Measurements from ENCODE around the gene P2RX5. TPM values are rescaled to one million over a fixed set of nuclear protein-coding genes. Genes with fewer than 3 reads are reported as not detected.

P2RX5 gene
- total and polyA plus RNA-seq, 10 of the 15 experiments (the other 5 are each of a cell fraction or from before 2014, with no cell fraction given), result 6.9 to 28.8 (median 19.5) TPM

DNA sequence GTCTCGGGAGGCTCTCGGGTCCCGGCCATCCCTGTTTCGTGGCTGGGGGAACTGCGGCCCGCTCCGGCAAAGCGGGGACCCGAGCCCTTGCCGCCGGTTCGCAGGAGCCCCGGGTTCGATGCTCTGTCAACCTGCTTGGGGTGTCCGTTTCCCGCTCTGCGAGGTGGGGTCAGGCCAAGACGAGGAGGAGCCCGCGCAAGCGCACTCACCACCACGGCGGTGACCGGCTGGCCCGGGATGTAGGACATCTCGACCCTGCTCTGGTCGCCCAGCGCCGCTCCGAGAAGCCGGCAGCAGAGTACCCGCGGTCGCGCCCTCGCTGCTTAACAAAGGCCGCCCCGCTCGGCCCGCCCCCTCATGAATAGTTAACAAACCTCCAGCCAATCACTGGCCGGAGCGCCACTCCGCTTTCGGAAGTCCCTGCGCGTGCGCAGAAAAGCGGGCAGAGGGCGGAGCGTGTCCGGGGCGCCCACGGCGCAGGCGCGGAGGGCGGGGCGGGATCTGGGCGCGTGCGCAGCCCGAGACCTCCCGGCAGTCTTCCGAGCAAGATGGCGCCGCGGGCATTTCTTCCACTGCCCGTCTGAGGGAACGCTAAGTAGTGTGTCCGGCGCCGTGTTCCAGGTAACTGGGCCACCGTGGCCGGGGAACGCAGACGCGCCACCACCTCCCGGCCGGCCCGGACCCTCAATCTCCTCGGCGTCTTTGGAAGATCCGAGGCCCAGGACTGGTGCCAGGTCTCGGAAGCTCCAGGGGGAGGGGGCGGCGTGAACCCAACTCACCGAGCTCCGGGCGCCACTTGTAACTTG, 27.5 kb downstream of the P2RX5 start, which contains the start of the genes EMC6 and TAX1BP3 (continued):
- TF ChIP-seq REST (IDR thresholded peaks at IDR 0.05; ENCODE audit: low read depth, low read length) (no peak), CBFB (IDR thresholded peaks at IDR 0.05; ENCODE audit: low read depth) (peak; percentile 56), NR2C1 (IDR thresholded peaks at IDR 0.05) (no peak), LARP7 (IDR thresholded peaks at IDR 0.05) (peak; percentile 53; the same call in 1 of the 2 replicates), BCL3 (IDR thresholded peaks at IDR 0.05; ENCODE audit: borderline replicate concordance, insufficient read depth, low read depth, low read length, poor library complexity, severe bottlenecking) (peak; percentile 8), PML (IDR thresholded peaks at IDR 0.05; ENCODE audit: low read length) (peak; percentile 73), ESRRA (IDR thresholded peaks at IDR 0.05; ENCODE audit: low read length) (peak; percentile 61; the same call in 1 of the 2 replicates)
- TF ChIP-seq, protein P1, sequence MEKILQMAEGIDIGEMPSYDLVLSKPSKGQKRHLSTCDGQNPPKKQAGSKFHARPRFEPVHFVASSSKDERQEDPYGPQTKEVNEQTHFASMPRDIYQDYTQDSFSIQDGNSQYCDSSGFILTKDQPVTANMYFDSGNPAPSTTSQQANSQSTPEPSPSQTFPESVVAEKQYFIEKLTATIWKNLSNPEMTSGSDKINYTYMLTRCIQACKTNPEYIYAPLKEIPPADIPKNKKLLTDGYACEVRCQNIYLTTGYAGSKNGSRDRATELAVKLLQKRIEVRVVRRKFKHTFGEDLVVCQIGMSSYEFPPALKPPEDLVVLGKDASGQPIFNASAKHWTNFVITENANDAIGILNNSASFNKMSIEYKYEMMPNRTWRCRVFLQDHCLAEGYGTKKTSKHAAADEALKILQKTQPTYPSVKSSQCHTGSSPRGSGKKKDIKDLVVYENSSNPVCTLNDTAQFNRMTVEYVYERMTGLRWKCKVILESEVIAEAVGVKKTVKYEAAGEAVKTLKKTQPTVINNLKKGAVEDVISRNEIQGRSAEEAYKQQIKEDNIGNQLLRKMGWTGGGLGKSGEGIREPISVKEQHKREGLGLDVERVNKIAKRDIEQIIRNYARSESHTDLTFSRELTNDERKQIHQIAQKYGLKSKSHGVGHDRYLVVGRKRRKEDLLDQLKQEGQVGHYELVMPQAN (conservative IDR thresholded peaks at IDR 0.05), result peak; percentile 58; the same call in 1 of the 2 replicates
